ENCODE data around the gene SEMA7A.
A peak's percentile ranks its signal among the peaks of the same experiment; 100 is the strongest.

SEMA7A gene

GRCh38 chr15:74375303-74375693 is 58.5 kb downstream of the SEMA7A start:
- Histone ChIP-seq H3K4me3 (ENCODE audit: low read length) (peak overlapping the region; percentile 92), H3K79me2 (ENCODE audit: low read length) (no peaks in the 10 kb centered on the region), H3K9ac (ENCODE audit: low read length) (no peak overlapping the region), H3K36me3 (replicated peaks; ENCODE audit: insufficient read depth, low read length) (no peaks in the 10 kb centered on the region), H3K9me3 (replicated peaks; ENCODE audit: insufficient read depth, low read length) (no peaks in the 10 kb centered on the region), H3K4me2 (ENCODE audit: low read depth, low read length) (peak overlapping the region; percentile 95), H2AFZ (ENCODE audit: low read length) (peak overlapping the region; percentile 42; the same call in 1 of the 2 replicates), H4K20me1 (ENCODE audit: insufficient read depth, low read length) (no peaks in the 10 kb centered on the region), H3K27me3 (replicated peaks; ENCODE audit: insufficient read depth, low read length) (0 out of 2 replicates have a peak, but pooled peaks cover 4% of the 10 kb centered on the region), H3K9me2 (replicated peaks; ENCODE audit: insufficient read depth, low read length) (no peaks in the 10 kb centered on the region), H3K4me1 (ENCODE audit: low read length) (peaks cover 12% of the 10 kb centered on the region; the same call in 1 of the 2 replicates), H3F3A (ENCODE audit: insufficient read depth, low read length) (peaks cover 13% of the 10 kb centered on the region), H3K27ac (ENCODE audit: low read length) (peak overlapping the region; percentile 26; the same call in 1 of the 2 replicates)
- DNase-seq: peak; percentile 91
- TF ChIP-seq EZH2 (optimal IDR thresholded peaks at IDR 0.05; ENCODE audit: low read depth, low read length) (no peak), CTCF (IDR thresholded peaks at IDR 0.05; ENCODE audit: low read length) (peak; percentile 85), EZH2phosphoT487 (IDR thresholded peaks at IDR 0.05; ENCODE audit: low read length) (no peak)

DNA sequence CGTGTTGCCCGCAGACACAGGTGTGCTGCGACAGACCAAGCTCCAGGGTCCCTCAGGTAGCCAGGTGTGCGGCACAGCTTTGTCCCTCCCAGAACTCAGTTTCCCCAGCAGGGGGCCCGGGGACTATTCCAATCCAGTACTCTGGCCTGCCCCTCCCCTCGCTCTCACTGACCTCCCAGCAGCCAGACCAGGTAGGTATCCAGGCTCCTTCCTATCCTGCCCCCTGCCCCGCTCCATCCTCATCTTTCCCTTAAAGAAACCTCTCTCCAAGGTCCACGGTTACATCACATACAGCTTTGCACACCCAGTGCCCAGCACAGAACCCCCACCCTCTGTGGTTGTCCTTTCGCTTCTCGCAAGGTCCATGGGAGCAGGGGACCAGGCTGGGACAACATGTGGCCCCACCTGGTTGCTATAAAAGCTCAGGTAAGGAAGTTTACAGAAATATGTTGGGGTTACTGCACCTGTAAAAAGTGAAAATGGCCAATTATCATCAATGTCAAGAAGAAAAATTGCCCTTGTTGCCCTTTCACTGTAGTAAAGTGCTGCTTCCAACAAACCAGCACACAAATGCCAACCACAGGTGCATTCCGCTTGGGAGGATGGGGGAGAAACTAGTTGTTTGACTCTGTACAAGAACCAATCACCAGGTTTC is 59.0 kb downstream of the SEMA7A start:
- Histone ChIP-seq H3K27ac (ENCODE audit: low read length) (peak overlapping the region; percentile 26; the same call in 1 of the 2 replicates), H3K9me2 (replicated peaks; ENCODE audit: insufficient read depth, low read length) (no peaks in the 10 kb centered on the region), H3K4me3 (ENCODE audit: low read length) (peak overlapping the region; percentile 92), H3F3A (ENCODE audit: insufficient read depth, low read length) (peaks cover 13% of the 10 kb centered on the region), H3K79me2 (ENCODE audit: low read length) (no peaks in the 10 kb centered on the region), H3K9me3 (replicated peaks; ENCODE audit: insufficient read depth, low read length) (no peaks in the 10 kb centered on the region), H3K9ac (ENCODE audit: low read length) (peak overlapping the region; percentile 7; the same call in 1 of the 2 replicates), H2AFZ (ENCODE audit: low read length) (peak overlapping the region; percentile 42), H3K4me2 (ENCODE audit: low read depth, low read length) (peak overlapping the region; percentile 95), H3K4me1 (ENCODE audit: low read length) (peaks cover 12% of the 10 kb centered on the region; the same call in 1 of the 2 replicates), H3K27me3 (replicated peaks; ENCODE audit: insufficient read depth, low read length) (0 out of 2 replicates have a peak, but pooled peaks cover 4% of the 10 kb centered on the region), H3K36me3 (replicated peaks; ENCODE audit: insufficient read depth, low read length) (no peaks in the 10 kb centered on the region), H4K20me1 (ENCODE audit: insufficient read depth, low read length) (no peaks in the 10 kb centered on the region)
- TF ChIP-seq EZH2 (optimal IDR thresholded peaks at IDR 0.05; ENCODE audit: low read depth, low read length): no peak
- TF ChIP-seq CTCF (IDR thresholded peaks at IDR 0.05; ENCODE audit: low read length): no peak; the same call in 1 of the 2 replicates
- no peak for TF ChIP-seq EZH2phosphoT487 (IDR thresholded peaks at IDR 0.05; ENCODE audit: low read length)
- peak; percentile 10 for DNase-seq

- Histone ChIP-seq H2AFZ (ENCODE audit: low read length) (peak overlapping the region; percentile 97), H3K79me2 (ENCODE audit: low read length) (no peaks in the 10 kb centered on the region), H3K27ac (ENCODE audit: low read length) (peak overlapping the region; percentile 39; the same call in 1 of the 2 replicates), H3K4me3 (ENCODE audit: low read length) (peak overlapping the region; percentile 92), H3K4me2 (ENCODE audit: low read depth, low read length) (peak overlapping the region; percentile 95), H3K36me3 (replicated peaks; ENCODE audit: insufficient read depth, low read length) (no peaks in the 10 kb centered on the region), H3K9ac (ENCODE audit: low read length) (peak overlapping the region; percentile 40; the same call in 1 of the 2 replicates), H4K20me1 (ENCODE audit: insufficient read depth, low read length) (no peaks in the 10 kb centered on the region), H3K4me1 (ENCODE audit: low read length) (peaks cover 12% of the 10 kb centered on the region; the same call in 1 of the 2 replicates), H3K9me2 (replicated peaks; ENCODE audit: insufficient read depth, low read length) (no peaks in the 10 kb centered on the region), H3F3A (ENCODE audit: insufficient read depth, low read length) (peaks cover 13% of the 10 kb centered on the region), H3K27me3 (replicated peaks; ENCODE audit: insufficient read depth, low read length) (0 out of 2 replicates have a peak, but pooled peaks cover 4% of the 10 kb centered on the region), H3K9me3 (replicated peaks; ENCODE audit: insufficient read depth, low read length) (no peaks in the 10 kb centered on the region)
- peak; percentile 86 for TF ChIP-seq CTCF (IDR thresholded peaks at IDR 0.05; ENCODE audit: low read length)
- TF ChIP-seq EZH2 (optimal IDR thresholded peaks at IDR 0.05; ENCODE audit: low read depth, low read length): no peak
- peak; percentile 96 for DNase-seq
Measured at GRCh38 chr15:74373731-74374647, 59.8 kb downstream of the SEMA7A start.
